ENCODE results near the gene FBN1.

FBN1 gene

DNA sequence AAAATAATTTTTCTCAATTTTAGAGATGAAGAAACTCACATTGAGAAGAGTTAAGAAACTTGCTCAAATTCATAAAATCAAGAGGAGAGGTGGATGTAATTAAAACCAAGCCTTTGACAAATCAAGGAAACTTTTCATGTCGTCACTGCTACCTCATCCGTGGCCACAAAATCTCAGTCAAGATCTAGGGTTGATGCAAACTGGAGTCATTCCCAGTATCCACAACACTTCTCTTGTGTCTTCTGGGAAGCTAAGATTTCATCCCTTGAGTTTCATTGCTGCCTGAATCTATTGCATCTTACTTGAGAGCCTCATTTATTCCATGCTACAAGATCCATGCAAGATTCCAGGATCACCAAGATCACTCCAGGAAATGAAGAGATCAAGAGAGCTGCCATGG, 5.4 kb upstream of the FBN1 start:
- no peak for DNase-seq

GRCh38 chr15:48647962-48648361, 2.5 kb upstream of the FBN1 start:
- DNase-seq, result no peak

DNA sequence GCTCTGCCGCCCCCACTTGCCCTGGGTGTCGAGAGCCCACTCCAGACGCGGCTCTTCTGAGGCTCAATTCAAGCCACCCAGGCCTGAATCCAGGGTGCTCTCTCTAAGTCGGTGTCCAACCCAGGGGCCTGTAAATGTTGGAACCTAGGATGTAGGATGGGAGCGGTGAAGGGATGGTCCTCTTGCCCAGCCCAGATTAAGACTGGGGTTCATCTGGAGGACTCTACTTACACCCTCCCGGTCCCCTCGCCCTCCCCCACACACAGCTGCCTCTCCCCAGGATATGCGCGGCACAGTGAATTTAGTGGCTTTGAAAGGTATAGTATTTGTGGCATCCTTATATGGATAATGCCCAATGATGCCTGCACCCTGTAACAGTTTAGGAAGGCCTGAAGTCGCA, 822 bp upstream of the FBN1 start:
- DNase-seq, result no peak

DNA sequence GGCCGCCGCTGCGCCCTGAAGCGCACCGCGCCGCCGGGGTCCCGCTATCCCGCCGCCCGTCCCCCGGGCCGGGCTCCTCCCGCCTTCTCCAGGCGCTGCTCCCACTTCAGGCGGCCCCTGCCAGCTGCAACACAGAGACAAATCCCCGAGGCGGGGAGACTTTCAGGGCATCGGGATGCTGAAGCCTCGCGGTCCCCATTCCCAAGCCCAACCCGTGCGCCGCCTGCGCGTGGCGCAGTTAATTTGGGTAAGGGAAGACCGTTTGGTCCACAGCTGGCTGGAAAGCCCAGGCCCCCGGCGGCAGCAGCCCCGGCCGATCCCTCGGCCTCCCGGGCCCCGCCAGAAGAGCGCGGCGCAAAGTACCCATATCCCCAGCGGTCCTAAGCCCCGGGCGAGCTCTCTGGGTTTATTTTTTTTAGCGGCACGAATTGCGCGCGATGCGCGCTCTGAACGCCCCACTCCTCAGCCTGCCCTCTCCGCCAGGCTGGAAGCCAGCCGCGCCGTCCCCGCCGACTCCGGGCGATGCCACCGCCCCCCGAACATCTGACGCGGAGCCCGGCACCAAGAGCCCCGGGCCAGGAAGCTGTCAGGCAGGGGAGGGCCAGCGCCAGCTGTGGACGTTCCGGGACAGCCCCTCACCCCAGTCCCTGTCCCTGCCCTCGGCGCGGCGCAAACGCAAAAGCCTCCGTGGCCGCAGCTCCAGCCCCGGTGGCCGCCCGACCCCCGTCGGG, 517 bp downstream of the FBN1 start:
- no peak for DNase-seq

- no peak for DNase-seq
Observed at GRCh38 chr15:48644467-48644826, 1.1 kb downstream of the FBN1 start.

DNA sequence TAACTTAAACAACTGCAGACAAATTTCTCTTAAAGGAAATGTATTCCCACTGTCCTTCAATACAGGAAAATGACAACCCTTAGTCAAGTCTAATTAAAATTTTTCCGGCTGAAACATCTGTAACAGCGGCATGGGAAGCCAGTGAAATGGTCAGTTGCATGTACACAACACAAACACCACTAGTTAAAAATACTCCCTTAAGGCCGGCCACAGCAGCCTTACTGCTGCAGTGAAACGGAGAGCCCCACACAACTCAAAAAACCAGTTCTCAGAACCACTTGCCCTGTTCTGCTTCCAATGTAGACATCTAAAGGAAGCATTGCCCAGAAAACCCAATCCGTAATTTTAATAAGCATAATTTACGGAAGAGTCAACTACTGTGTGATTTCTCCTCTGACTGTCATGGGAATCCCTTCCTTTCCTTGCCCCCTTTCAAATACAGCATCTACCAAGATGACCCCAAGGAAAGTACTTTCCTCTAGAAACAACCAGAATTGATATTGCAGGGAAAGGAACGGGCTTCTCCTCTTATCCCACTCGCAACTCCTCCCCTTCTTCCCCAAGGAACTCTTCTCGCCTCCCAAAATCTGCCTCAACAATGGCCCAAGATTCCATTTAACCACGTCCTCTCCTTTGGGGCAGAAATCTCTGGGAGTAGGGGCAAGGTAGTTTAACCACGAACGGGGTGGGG, 1.6 kb downstream of the FBN1 start:
- DNase-seq, result no peak

GRCh38 chr15:48643206-48643605, 2.3 kb downstream of the FBN1 start:
- DNase-seq, result no peak

DNA sequence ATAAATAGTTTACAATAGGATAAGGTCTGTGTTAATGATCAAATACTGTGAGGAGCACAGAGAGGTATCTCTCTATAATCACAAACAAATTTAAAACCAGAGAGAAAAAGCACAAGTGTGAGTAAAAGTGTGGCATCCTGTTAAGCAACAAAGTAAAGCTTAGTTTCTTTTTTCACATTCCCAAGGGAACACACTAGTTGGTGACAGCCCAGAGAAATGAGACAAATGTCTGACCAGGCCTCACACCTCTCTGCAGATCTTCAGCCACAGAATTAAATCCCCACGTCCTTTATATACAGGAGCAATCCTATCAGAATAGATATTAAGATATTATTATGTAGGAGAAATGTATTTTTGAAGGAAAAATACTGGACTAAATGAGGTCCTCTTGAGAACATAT, 2.7 kb downstream of the FBN1 start:
- DNase-seq, result no peak

GRCh38 chr15:48641416-48641815, 4.1 kb downstream of the FBN1 start:
- no peak for DNase-seq

GRCh38 chr15:48638963-48639362, 6.5 kb downstream of the FBN1 start:
- no peak for DNase-seq

- DNase-seq, result no peak
Observed at GRCh38 chr15:48637639-48638038, 7.9 kb downstream of the FBN1 start.

DNA sequence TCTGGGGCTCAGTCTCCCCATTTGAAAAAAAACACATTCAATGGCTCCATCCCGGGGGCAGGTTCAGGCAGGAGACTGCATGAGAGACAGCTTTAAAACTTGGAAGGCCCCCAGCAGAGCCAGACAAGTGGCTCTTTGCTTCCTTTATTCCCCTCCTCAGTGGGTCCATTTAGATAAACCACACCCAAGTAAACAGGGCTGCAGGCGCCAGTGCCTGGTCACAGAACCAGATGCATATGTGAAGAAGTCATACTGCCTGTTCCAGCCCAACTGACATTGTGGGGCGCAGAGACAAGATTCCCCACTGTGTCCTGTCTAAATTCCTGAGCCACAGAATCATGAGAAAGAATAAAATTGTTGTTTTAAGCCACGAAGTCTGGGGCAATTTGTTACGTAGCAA, 9.0 kb downstream of the FBN1 start:
- DNase-seq, result peak; percentile 8

GRCh38 chr15:48634893-48635292, 10.6 kb downstream of the FBN1 start:
- DNase-seq, result no peak

GRCh38 chr15:48634096-48634495, 11.4 kb downstream of the FBN1 start:
- no peak for DNase-seq

GRCh38 chr15:48632651-48633050, 12.9 kb downstream of the FBN1 start:
- no peak for DNase-seq

DNA sequence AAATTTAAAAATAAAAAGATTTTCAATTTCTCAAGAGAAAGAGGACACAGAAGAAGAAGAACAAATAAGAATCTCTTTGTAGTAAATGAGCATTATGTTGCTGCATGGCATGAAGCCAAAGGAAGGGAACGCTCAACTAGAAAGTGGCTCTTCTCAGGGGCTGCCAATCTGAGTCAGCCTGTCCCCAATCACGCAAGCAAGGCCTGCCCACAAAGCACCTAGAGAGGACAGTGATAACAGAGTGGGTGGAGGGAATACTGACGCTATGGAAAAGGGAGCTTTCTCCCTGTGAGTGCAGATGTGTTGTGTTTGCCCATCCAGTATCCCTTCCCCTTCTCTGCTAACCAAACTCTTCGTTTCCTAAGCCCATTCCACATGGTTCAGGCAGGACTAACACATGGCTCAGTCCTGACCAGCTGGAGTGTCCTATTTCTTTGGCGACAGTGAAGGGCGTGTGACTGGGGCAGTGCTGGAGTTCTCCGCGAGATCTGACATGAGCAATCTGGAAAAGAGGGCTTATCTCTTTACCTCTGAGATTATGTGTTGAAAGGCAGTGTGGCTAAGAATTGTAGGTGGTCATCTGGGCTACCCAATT, 14.2 kb downstream of the FBN1 start:
- DNase-seq, result no peak

- DNase-seq, result no peak
Observed at GRCh38 chr15:48630245-48630644, 15.3 kb downstream of the FBN1 start.

GRCh38 chr15:48628832-48629231, 16.7 kb downstream of the FBN1 start:
- DNase-seq, result no peak

GRCh38 chr15:48627260-48627940, 18.1 kb downstream of the FBN1 start:
- DNase-seq, result no peak

GRCh38 chr15:48625126-48625525, 20.4 kb downstream of the FBN1 start:
- DNase-seq, result no peak

DNA sequence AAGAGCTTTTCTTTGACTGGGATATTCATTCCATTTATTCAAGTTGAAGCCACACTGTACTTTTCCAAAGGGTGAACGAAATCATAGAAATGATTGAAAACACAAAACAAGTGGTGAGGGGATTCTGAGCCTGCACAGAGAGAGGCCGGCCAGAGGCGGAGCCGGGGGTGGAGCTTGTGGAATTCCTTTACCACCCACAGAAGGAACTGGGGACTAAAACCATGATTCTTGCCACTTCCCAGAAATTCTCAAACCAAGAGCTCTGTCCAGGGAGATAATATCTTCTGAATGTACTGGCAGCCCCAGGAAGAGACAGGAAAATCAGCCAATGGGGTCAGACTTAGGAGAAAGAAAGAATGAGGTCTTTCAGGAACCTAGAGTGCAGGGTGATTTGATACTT, 20.8 kb downstream of the FBN1 start:
- no peak for DNase-seq

DNA sequence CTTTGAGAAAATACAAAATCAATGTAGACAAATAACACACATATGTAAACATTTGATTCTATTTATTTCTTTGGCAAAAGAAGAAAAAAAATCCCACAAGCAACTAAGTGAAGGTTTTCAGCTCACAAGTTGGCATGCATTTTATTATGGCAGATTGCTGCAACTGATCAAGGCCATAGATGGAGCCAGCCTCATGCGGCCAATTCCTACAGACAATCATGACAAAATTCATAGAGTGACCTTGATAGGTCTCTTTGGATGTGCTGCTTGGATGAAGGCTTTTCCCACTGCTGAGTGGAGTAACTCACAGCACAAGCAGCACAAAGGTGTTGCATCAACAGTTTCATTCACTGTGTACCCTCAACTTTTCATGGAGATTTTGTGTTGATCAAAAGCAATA, 22.1 kb downstream of the FBN1 start:
- DNase-seq, result no peak

DNA sequence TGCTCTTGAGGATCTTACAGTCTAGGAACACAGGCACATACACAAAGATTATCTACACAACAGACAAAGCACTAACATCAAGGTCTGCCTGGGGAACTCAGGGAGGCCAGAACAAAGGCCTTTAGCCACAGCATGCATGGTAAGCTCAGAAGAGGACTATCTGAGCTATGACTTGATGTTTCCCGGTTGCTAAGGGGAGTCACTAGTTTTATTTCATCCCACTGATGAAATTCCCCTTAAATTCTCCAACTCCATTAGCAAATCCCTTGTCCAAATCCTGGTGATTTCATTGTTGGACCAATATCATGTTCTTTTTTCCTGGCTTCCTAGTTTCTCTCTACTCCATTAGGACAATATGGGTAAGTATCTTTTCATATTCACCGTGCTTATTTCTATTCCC, 23.3 kb downstream of the FBN1 start:
- DNase-seq, result no peak

- no peak for DNase-seq
Observed at GRCh38 chr15:48619446-48619845, 26.1 kb downstream of the FBN1 start.
